ENCODE data around the gene JOSD2.
A peak's percentile ranks its signal among the peaks of the same experiment; 100 is the strongest.

- TF ChIP-seq POLR2A (IDR thresholded peaks at IDR 0.05; ENCODE audit: low read depth, low read length), result no peak
- TF ChIP-seq CTCF (IDR thresholded peaks at IDR 0.05; ENCODE audit: extremely low read depth in 1 of 2, insufficient read depth in 1 of 2, low read depth in 1 of 2, low read length in 2 of 2), result peak; percentile 27 to 29
- TF ChIP-seq EZH2 (IDR thresholded peaks at IDR 0.05; ENCODE audit: borderline replicate concordance, low read depth, low read length, severe bottlenecking), result no peak
These were observed 44.8 kb downstream of the JOSD2 start for GRCh38 chr19:50465986-50466705.

Data from endothelial cell of umbilical vein (primary cell).